HepG2 (cell line): ENCODE data around the gene TMEM63B. TPM values are rescaled to one million over a fixed set of nuclear protein-coding genes. Genes with fewer than 3 reads are reported as not detected.

Experiments
- ASH2L ChIP-seq: fragments of 300-600, 200-600 bp; sonication (generic); IDR thresholded peaks from 2 replicates; pipeline ENCODE4 v1.7.0; 2017; ENCODE audit warnings: low read depth, mild to moderate bottlenecking, moderate library complexity, mixed read lengths, low read length; ENCODE audit not compliant: insufficient read length
- FLYWCH1 ChIP-seq: sonication (generic); formaldehyde crosslinking; IDR thresholded peaks from 2 replicates; pipeline ENCODE4 v1.8.1; 2023; ENCODE audit warnings: mild to moderate bottlenecking, missing genetic modification reagents
- GTF2F1 ChIP-seq: fragments of 150-350 bp; IDR thresholded peaks from 2 replicates; pipeline ENCODE4 v1.6.1; 2014; ENCODE audit warnings: low read length
- HNRNPH1 ChIP-seq: fragments of 200-400 bp; formaldehyde crosslinking; optimal IDR thresholded peaks from 2 replicates; pipeline ENCODE3; 2017; ENCODE audit warnings: mild to moderate bottlenecking, low read depth, low read length
- KDM2A ChIP-seq: sonication (generic); formaldehyde crosslinking; IDR thresholded peaks from 2 replicates; pipeline ENCODE4 v1.4.0; 2020; ENCODE audit warnings: low read depth, missing genetic modification reagents, borderline replicate concordance
- KLF11 ChIP-seq: IDR thresholded peaks from 2 replicates; pipeline ENCODE4 v1.6.1; 2016; ENCODE audit warnings: missing compliant biosample characterization
- REXO4 ChIP-seq: sonication (generic); formaldehyde crosslinking; IDR thresholded peaks from 2 replicates; pipeline ENCODE4 v1.8.0; 2022; ENCODE audit warnings: missing genetic modification reagents, mild to moderate bottlenecking, borderline replicate concordance
- RXRB ChIP-seq: IDR thresholded peaks from 2 replicates; pipeline ENCODE4 v1.6.1; 2016; ENCODE audit warnings: borderline replicate concordance, missing genetic modification reagents, missing compliant biosample characterization
- SP4 ChIP-seq: sonication (generic); formaldehyde crosslinking; IDR thresholded peaks from 2 replicates; pipeline ENCODE4 v1.8.1; 2023; ENCODE audit warnings: mild to moderate bottlenecking, missing genetic modification reagents
- TGIF2 ChIP-seq: IDR thresholded peaks from 2 replicates; pipeline ENCODE4 v1.6.1; 2016; ENCODE audit warnings: control low read depth, missing compliant biosample characterization
- ZFP90 ChIP-seq: sonication (generic); formaldehyde crosslinking; IDR thresholded peaks from 2 replicates; pipeline ENCODE4 v1.8.0; 2022; ENCODE audit warnings: missing genetic modification reagents, mild to moderate bottlenecking, inconsistent platforms, borderline replicate concordance
- ZNF343 ChIP-seq: sonication (generic); formaldehyde crosslinking; IDR thresholded peaks from 2 replicates; pipeline ENCODE4 v1.4.0; 2020; ENCODE audit warnings: mild to moderate bottlenecking, missing genetic modification reagents
- ZNF543 ChIP-seq: sonication (generic); formaldehyde crosslinking; IDR thresholded peaks from 2 replicates; pipeline ENCODE4 v1.4.0; 2020; ENCODE audit warnings: mild to moderate bottlenecking, missing genetic modification reagents
- ZNF567 ChIP-seq: sonication (generic); formaldehyde crosslinking; IDR thresholded peaks from 2 replicates; pipeline ENCODE4 v1.8.1; 2023; ENCODE audit warnings: mild to moderate bottlenecking, missing genetic modification reagents, borderline replicate concordance
- ZNF678 ChIP-seq: sonication (generic); formaldehyde crosslinking; IDR thresholded peaks from 2 replicates; pipeline ENCODE4 v1.4.0; 2020; ENCODE audit warnings: mild to moderate bottlenecking, missing genetic modification reagents
- polyA plus RNA-seq, 8 experiments: library from polyadenylated mRNA; depleted of rRNA in 3 of 8; stranded (reverse) in 7 of 8; unstranded in 1 of 8; fragments of >200 nt; fragmentation: Illumina TruSeq in 4 of 8; extraction: Trizol in 4 of 8; gene quantifications; 2 replicates each; pipeline versions ENCODE4 v1.2.1 to v1.2.3, GENCODE V29; 2011 to 2016; ENCODE audit warnings: low read depth in 4 of 8, missing spikeins in 1 of 8, mixed read lengths in 1 of 8; ENCODE audit not compliant: insufficient read depth in 1 of 8
- total RNA-seq, 5 experiments: library from RNA; depleted of rRNA; stranded (reverse); fragments of >200 nt; fragmentation: Illumina TruSeq; extraction: Trizol; gene quantifications; 2 replicates each; pipeline ENCODE4 v1.2.3, GENCODE V29; 2016; ENCODE audit warnings: low read depth in 1 of 5
- TF ChIP-seq, protein P1 (sequence below): sonication (generic); formaldehyde crosslinking; IDR thresholded peaks from 2 replicates; pipeline ENCODE4 v1.5.1; 2020; ENCODE audit warnings: missing genetic modification reagents, mild to moderate bottlenecking, borderline replicate concordance
- TF ChIP-seq, protein P2 (sequence below): sonication (generic); formaldehyde crosslinking; IDR thresholded peaks from 2 replicates; pipeline ENCODE4 v1.5.0; 2020; ENCODE audit warnings: mild to moderate bottlenecking, low read depth, missing genetic modification reagents, borderline replicate concordance
- TF ChIP-seq, protein P3 (sequence below): sonication (generic); formaldehyde crosslinking; IDR thresholded peaks from 2 replicates; pipeline ENCODE4 v1.5.0; 2020; ENCODE audit warnings: missing genetic modification reagents
- TF ChIP-seq, protein P4 (sequence below): sonication (generic); formaldehyde crosslinking; IDR thresholded peaks from 2 replicates; pipeline ENCODE4; 2020; ENCODE audit warnings: missing genetic modification reagents, mild to moderate bottlenecking, borderline replicate concordance

Gene TMEM63B
- total and polyA plus RNA-seq, 2 of the 13 experiments (the other 11 are each of a cell fraction or from before 2014, with no cell fraction given): 27.4 to 75.8 TPM

DNA sequence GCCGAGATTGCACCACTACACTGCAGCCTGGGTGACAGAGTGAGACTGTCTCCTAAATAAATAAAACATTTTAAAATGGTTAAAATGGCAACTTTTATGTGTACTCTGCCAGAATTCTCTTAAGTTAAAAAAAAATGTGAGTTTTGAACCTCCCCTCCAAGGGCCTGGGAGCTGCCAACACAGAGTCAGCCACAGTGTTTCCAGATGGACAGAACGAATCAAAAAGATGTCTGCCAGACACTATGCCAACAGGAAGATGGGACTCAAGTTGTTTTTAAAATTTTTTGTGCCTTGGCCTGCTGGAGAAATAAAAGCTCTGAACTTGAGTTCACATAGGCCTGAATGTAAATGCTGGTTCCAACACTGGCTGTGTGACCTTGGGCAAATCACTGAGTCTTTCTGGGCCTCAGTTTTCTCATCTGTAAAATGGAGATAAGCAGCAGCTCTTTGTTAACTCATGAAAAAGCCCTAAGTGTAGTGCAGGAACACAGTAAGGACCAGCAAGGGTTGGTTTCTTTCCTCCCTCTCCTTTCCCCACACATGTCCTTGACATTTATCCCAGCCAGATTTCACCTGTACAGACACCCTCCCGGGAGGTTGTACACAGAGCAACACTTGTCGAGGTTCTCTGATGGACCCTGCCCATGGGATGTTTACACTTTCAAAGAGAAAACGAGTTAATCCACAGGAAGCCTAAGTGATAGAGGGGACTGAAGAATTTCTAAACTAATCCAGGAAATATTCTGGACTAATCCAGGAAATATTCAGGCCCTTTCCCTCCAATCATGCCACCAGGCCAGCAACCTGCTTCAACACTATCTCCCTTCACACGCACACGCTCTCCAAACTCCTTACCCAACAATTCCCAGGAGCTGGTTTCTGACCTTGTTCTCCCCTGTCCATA, 35.1 kb upstream of the TMEM63B start (continued):
- TF ChIP-seq, protein P1, sequence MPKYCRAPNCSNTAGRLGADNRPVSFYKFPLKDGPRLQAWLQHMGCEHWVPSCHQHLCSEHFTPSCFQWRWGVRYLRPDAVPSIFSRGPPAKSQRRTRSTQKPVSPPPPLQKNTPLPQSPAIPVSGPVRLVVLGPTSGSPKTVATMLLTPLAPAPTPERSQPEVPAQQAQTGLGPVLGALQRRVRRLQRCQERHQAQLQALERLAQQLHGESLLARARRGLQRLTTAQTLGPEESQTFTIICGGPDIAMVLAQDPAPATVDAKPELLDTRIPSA (CRISPR knock-in tag): no peak
- TF ChIP-seq HNRNPH1 (no peak), ASH2L (peak; percentile 69), ZNF678 (no peak), ZNF343 (CRISPR knock-in tag) (no peak), RXRB (CRISPR knock-in tag) (peak; percentile 97), KDM2A (CRISPR knock-in tag) (no peak), GTF2F1 (no peak), REXO4 (CRISPR knock-in tag) (no peak), FLYWCH1 (CRISPR knock-in tag) (no peak), ZNF543 (CRISPR knock-in tag) (no peak), TGIF2 (CRISPR knock-in tag) (peak; percentile 45; the same call in 1 of the 2 replicates), KLF11 (CRISPR knock-in tag) (no peak; the same call in 1 of the 2 replicates), ZNF567 (peak; percentile 53; the same call in 1 of the 2 replicates), SP4 (CRISPR knock-in tag) (peak; percentile 44; the same call in 1 of the 2 replicates), ZFP90 (CRISPR knock-in tag) (peak; percentile 17; the same call in 1 of the 2 replicates)
- TF ChIP-seq, protein P2, sequence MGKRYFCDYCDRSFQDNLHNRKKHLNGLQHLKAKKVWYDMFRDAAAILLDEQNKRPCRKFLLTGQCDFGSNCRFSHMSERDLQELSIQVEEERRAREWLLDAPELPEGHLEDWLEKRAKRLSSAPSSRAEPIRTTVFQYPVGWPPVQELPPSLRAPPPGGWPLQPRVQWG (CRISPR knock-in tag): no peak
- TF ChIP-seq, protein P3, sequence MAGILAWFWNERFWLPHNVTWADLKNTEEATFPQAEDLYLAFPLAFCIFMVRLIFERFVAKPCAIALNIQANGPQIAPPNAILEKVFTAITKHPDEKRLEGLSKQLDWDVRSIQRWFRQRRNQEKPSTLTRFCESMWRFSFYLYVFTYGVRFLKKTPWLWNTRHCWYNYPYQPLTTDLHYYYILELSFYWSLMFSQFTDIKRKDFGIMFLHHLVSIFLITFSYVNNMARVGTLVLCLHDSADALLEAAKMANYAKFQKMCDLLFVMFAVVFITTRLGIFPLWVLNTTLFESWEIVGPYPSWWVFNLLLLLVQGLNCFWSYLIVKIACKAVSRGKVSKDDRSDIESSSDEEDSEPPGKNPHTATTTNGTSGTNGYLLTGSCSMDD (CRISPR knock-in tag): no peak
- TF ChIP-seq, protein P4, sequence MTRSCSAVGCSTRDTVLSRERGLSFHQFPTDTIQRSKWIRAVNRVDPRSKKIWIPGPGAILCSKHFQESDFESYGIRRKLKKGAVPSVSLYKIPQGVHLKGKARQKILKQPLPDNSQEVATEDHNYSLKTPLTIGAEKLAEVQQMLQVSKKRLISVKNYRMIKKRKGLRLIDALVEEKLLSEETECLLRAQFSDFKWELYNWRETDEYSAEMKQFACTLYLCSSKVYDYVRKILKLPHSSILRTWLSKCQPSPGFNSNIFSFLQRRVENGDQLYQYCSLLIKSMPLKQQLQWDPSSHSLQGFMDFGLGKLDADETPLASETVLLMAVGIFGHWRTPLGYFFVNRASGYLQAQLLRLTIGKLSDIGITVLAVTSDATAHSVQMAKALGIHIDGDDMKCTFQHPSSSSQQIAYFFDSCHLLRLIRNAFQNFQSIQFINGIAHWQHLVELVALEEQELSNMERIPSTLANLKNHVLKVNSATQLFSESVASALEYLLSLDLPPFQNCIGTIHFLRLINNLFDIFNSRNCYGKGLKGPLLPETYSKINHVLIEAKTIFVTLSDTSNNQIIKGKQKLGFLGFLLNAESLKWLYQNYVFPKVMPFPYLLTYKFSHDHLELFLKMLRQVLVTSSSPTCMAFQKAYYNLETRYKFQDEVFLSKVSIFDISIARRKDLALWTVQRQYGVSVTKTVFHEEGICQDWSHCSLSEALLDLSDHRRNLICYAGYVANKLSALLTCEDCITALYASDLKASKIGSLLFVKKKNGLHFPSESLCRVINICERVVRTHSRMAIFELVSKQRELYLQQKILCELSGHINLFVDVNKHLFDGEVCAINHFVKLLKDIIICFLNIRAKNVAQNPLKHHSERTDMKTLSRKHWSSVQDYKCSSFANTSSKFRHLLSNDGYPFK (CRISPR knock-in tag): no peak
